Neural cell (in vitro differentiated cells): Measurements from ENCODE around the gene ZNF283. TPM values are rescaled to one million over a fixed set of nuclear protein-coding genes. Genes with fewer than 3 reads are reported as not detected.

Experiments used
- H2AFZ ChIP-seq: fragments of 200-600, 300-800 bp; sonication (generic), shearing (Covaris generic); 2 replicates; pipeline ENCODE4 v1.6.0; 2014; ENCODE audit warnings: low read depth, mild to moderate bottlenecking, antibody characterized with exemption, low read length, moderate library complexity
- H3F3A ChIP-seq: fragments of 200-600 bp; shearing (Covaris generic); 2 replicates; pipeline ENCODE4 v1.6.1; 2016; ENCODE audit warnings: mild to moderate bottlenecking, moderate library complexity, mixed read lengths, antibody characterized with exemption, low read length; ENCODE audit not compliant: insufficient read depth, poor library complexity, severe bottlenecking
- H3K27ac ChIP-seq: fragments of 200-600, 300-800 bp; sonication (generic), shearing (Covaris generic); 2 replicates; pipeline ENCODE4 v1.5.1; 2014; ENCODE audit warnings: mild to moderate bottlenecking, low read length, moderate library complexity
- H3K27me3 ChIP-seq: fragments of 300-800, 200-600 bp; sonication (generic), shearing (Covaris generic); 2 replicates; pipeline ENCODE4 v1.6.0; 2014; ENCODE audit warnings: mild to moderate bottlenecking, low read depth, low read length, moderate library complexity; ENCODE audit not compliant: insufficient read depth
- H3K36me3 ChIP-seq: fragments of 300-800, 200-600 bp; sonication (generic), shearing (Covaris generic); 2 replicates; pipeline ENCODE4 v1.5.1; 2014; ENCODE audit warnings: mild to moderate bottlenecking, antibody characterized with exemption, low read length, moderate library complexity; ENCODE audit not compliant: insufficient read depth
- H3K4me2 ChIP-seq: fragments of 300-800, 200-600 bp; sonication (generic), shearing (Covaris generic); 2 replicates; pipeline ENCODE4 v1.6.0; 2014; ENCODE audit warnings: mild to moderate bottlenecking, low read length
- H3K4me3 ChIP-seq: fragments of 300-800, 200-600 bp; sonication (generic), shearing (Covaris generic); 2 replicates; pipeline ENCODE4 v1.5.1; 2014; ENCODE audit warnings: mild to moderate bottlenecking, low read length, moderate library complexity
- H3K79me2 ChIP-seq: fragments of 200-600 bp; shearing (Covaris generic); replicated peaks from 2 replicates; pipeline ENCODE4 v1.6.0; 2014; ENCODE audit warnings: mild to moderate bottlenecking, low read length, moderate library complexity; ENCODE audit not compliant: insufficient read depth
- H3K9ac ChIP-seq: fragments of 300-800, 200-600 bp; sonication (generic), shearing (Covaris generic); 2 replicates; pipeline ENCODE4 v1.6.1; 2016; ENCODE audit warnings: mild to moderate bottlenecking, low read length, mixed read lengths
- H3K9me2 ChIP-seq: fragments of 200-600 bp; shearing (Covaris generic); 2 replicates; pipeline ENCODE4 v1.6.1; 2016; ENCODE audit warnings: mild to moderate bottlenecking, low read length, mixed read lengths; ENCODE audit not compliant: insufficient read depth
- H3K9me3 ChIP-seq: fragments of 200-600, 300-800 bp; sonication (generic), shearing (Covaris generic); 2 replicates; pipeline ENCODE4 v1.6.1; 2016; ENCODE audit warnings: mild to moderate bottlenecking, mixed run types, low read length, moderate library complexity, mixed read lengths
- H4K20me1 ChIP-seq: fragments of 200-600 bp; shearing (Covaris generic); 2 replicates; pipeline ENCODE4 v1.6.1; 2016; ENCODE audit warnings: mild to moderate bottlenecking, mixed run types; ENCODE audit not compliant: insufficient read depth
- CTCF ChIP-seq: fragments of 450-650 bp; IDR thresholded peaks from 2 replicates; pipeline ENCODE4 v1.5.1; 2014; ENCODE audit warnings: antibody characterized with exemption, mild to moderate bottlenecking, moderate library complexity; ENCODE audit not compliant: poor library complexity, severe bottlenecking
- EP300 ChIP-seq: fragments of 450-650 bp; conservative IDR thresholded peaks from 2 replicates; pipeline ENCODE4 v1.6.1; 2014; ENCODE audit warnings: antibody characterized with exemption, mild to moderate bottlenecking, moderate library complexity; ENCODE audit not compliant: poor library complexity, severe bottlenecking
- EZH2 ChIP-seq: fragments of 200-600, 300-800 bp; shearing (Covaris generic), sonication (generic); IDR thresholded peaks from 2 replicates; pipeline ENCODE4 v1.6.1; 2014; ENCODE audit warnings: antibody characterized with exemption, low read length, borderline replicate concordance, mild to moderate bottlenecking; ENCODE audit not compliant: insufficient read depth, poor library complexity, severe bottlenecking
- MXI1 ChIP-seq: fragments of 450-650 bp; conservative IDR thresholded peaks from 2 replicates; pipeline ENCODE4 v1.6.1; 2014; ENCODE audit warnings: antibody characterized with exemption, mild to moderate bottlenecking; ENCODE audit not compliant: poor library complexity, severe bottlenecking
- POLR2AphosphoS5 ChIP-seq: IDR thresholded peaks from 2 replicates; pipeline ENCODE4 v1.6.1; 2012
- RAD21 ChIP-seq: fragments of 450-650 bp; conservative IDR thresholded peaks from 2 replicates; pipeline ENCODE4 v1.6.1; 2014; ENCODE audit warnings: antibody characterized with exemption, mild to moderate bottlenecking, moderate library complexity
- REST ChIP-seq: IDR thresholded peaks from 2 replicates; pipeline ENCODE4 v1.6.1; 2012; ENCODE audit warnings: borderline replicate concordance
- SMC3 ChIP-seq: fragments of 450-650 bp; conservative IDR thresholded peaks from 2 replicates; pipeline ENCODE4 v1.6.1; 2014; ENCODE audit warnings: antibody characterized with exemption, mild to moderate bottlenecking, moderate library complexity; ENCODE audit not compliant: poor library complexity
- TAF1 ChIP-seq: IDR thresholded peaks from 2 replicates; pipeline ENCODE4 v1.6.1; 2012; ENCODE audit warnings: low read depth
- polyA plus RNA-seq: library from polyadenylated mRNA; depleted of rRNA; stranded (reverse); fragments of >200 nt; gene quantifications from 2 replicates; pipeline ENCODE4 v1.2.3, GENCODE V29; 2014

ZNF283 gene
- polyA plus RNA-seq, 1 donor from 2014 or later: 14.9 TPM

GRCh38 chr19:43799502-43800142, 27.5 kb upstream of the ZNF283 start:
- H2AFZ ChIP-seq: no peak overlapping the region
- H3K9me2 ChIP-seq: no peaks in the 10 kb centered on the region
- no peaks in the 10 kb centered on the region for H3K36me3 ChIP-seq
- no peak overlapping the region for H3K4me3 ChIP-seq
- H3K79me2 ChIP-seq: no peaks in the 10 kb centered on the region
- H3K9ac ChIP-seq: no peak overlapping the region
- no peak overlapping the region for H3K27ac ChIP-seq
- TF ChIP-seq SMC3 (no peak), MXI1 (no peak), POLR2AphosphoS5 (no peak), TAF1 (no peak), CTCF (no peak), EP300 (no peak), REST (no peak), RAD21 (no peak), EZH2 (no peak)
- peaks cover 30% of the 10 kb centered on the region for H3K27me3 ChIP-seq
- H3K4me2 ChIP-seq: no peak overlapping the region
- no peaks in the 10 kb centered on the region for H4K20me1 ChIP-seq
- no peaks in the 10 kb centered on the region for H3F3A ChIP-seq
- no peaks in the 10 kb centered on the region for H3K9me3 ChIP-seq

GRCh38 chr19:43802216-43802951, 24.7 kb upstream of the ZNF283 start, which contains the start of gene LYPD5:
LYPD5 (minus strand) TSS chr19:43802447; CDS start chr19:43802380, 67 bp downstream.
- Histone ChIP-seq H3K9ac (no peak within 1 kb of the TSS), H2AFZ (no peak within 1 kb of the TSS), H3K4me3 (no peak within 1 kb of the TSS), H3F3A (no peaks in the 10 kb centered on the region), H4K20me1 (no peaks in the 10 kb centered on the region), H3K36me3 (no peaks in the 10 kb centered on the region), H3K27me3 (peaks cover 30% of the 10 kb centered on the region), H3K9me3 (no peaks in the 10 kb centered on the region), H3K4me2 (no peak within 1 kb of the TSS), H3K79me2 (no peaks in the 10 kb centered on the region), H3K27ac (no peak within 1 kb of the TSS), H3K9me2 (no peaks in the 10 kb centered on the region)
- TF ChIP-seq MXI1 (no peak), CTCF (no peak), EZH2 (no peak)
